Rectal smooth muscle tissue (tissue), 1 donor: ENCODE data around the gene SORBS2.

ENCODE experiments used
- H3K27ac ChIP-seq: one replicate; pipeline ENCODE4 v1.7.0; 2013; ENCODE audit warnings: low read depth, low read length, inconsistent platforms
- H3K27me3 ChIP-seq: one replicate; pipeline ENCODE4 v1.7.0; 2013; ENCODE audit warnings: low read length; ENCODE audit not compliant: control insufficient read depth, insufficient read depth
- H3K36me3 ChIP-seq: one replicate; pipeline ENCODE4 v1.7.0; 2013; ENCODE audit warnings: low read length; ENCODE audit not compliant: control insufficient read depth, insufficient read depth
- H3K4me1 ChIP-seq: one replicate; pipeline ENCODE4 v1.7.0; 2013; ENCODE audit warnings: low read length; ENCODE audit not compliant: control insufficient read depth, insufficient read depth
- H3K4me3 ChIP-seq: one replicate; pipeline ENCODE4 v1.7.0; 2013; ENCODE audit warnings: low read length
- H3K9ac ChIP-seq: one replicate; pipeline ENCODE4 v1.7.0; 2013; ENCODE audit warnings: low read length

Gene SORBS2

GRCh38 chr4:185792384-185793115 is 19.4 kb downstream of the SORBS2 start:
- Histone ChIP-seq H3K27ac (peak overlapping the region; percentile 11), H3K36me3 (no peaks in the 10 kb centered on the region), H3K4me3 (no peak overlapping the region), H3K9ac (no peak overlapping the region), H3K4me1 (peaks cover 18% of the 10 kb centered on the region), H3K27me3 (no peaks in the 10 kb centered on the region)

DNA sequence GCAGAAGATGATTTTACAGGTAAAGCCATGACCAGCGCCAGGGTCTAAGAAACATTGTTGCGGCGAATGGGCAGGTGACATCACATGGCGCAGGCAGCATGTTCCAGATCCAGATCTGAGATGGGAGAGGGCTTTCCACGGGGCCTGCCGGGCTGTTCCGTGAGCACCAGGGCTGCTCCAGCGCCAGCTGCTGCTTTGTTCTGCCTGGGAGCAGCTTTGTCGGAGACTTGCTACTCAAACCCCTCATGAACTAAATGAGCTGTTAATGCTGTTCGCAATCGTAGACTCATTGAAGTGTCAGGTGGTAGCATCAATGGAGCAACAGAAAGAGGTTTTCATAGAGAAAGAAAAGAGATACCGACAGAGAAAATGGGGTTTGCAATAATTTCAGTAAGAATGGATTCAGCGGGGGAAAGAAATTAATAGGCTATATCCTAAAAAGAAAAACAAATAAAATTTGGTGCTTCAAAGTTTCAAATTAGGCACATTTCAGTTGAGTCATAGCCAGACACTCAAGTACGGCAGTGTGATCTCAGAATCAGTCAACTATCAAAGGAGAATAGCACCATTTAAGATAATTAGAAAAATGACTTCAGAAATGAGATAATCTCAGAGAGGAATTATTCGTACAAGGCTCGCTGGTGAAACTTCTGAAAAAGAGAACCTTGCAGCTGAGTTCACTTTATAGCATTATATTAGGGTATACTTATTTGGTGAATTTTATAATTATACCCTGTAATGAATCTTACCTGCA is 23.9 kb downstream of the SORBS2 start:
- no peaks in the 10 kb centered on the region for H3K36me3 ChIP-seq
- H3K27ac ChIP-seq: no peak overlapping the region
- H3K9ac ChIP-seq: no peak overlapping the region
- no peak overlapping the region for H3K4me3 ChIP-seq
- peaks cover 5% of the 10 kb centered on the region for H3K4me1 ChIP-seq
- H3K27me3 ChIP-seq: no peaks in the 10 kb centered on the region

GRCh38 chr4:185786422-185786821 is 25.6 kb downstream of the SORBS2 start:
- Histone ChIP-seq H3K4me3 (no peak overlapping the region), H3K9ac (no peak overlapping the region), H3K4me1 (peaks cover 5% of the 10 kb centered on the region), H3K36me3 (no peaks in the 10 kb centered on the region), H3K27ac (no peak overlapping the region), H3K27me3 (no peaks in the 10 kb centered on the region)

GRCh38 chr4:185783574-185783973 is 28.4 kb downstream of the SORBS2 start:
- no peaks in the 10 kb centered on the region for H3K36me3 ChIP-seq
- H3K4me1 ChIP-seq: peaks cover 3% of the 10 kb centered on the region
- no peak overlapping the region for H3K4me3 ChIP-seq
- H3K27ac ChIP-seq: no peak overlapping the region
- no peaks in the 10 kb centered on the region for H3K27me3 ChIP-seq
- H3K9ac ChIP-seq: no peak overlapping the region

DNA sequence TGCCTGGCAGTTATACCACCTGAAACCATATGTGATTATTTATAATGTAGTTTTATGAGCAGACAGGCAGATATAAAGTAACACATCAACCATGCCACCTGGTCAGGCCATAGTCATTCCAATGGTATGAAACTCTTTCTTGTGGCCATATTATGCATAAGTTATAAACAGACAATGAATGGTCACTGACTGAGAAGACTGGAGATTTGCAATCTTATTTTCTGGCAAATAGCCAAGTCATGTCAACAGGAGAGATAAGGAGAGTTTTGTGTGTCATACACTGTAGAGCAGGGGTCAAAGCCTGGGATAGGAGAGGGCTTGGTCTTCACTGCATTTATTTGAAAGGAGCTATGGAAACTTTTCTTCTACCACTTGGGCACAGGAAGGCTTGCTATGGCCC is 29.5 kb downstream of the SORBS2 start:
- Histone ChIP-seq H3K27me3 (no peaks in the 10 kb centered on the region), H3K9ac (no peak overlapping the region), H3K27ac (no peak overlapping the region), H3K4me1 (peaks cover 3% of the 10 kb centered on the region), H3K36me3 (no peaks in the 10 kb centered on the region), H3K4me3 (no peak overlapping the region)

- H3K4me3 ChIP-seq: no peak overlapping the region
- H3K27ac ChIP-seq: no peak overlapping the region
- no peaks in the 10 kb centered on the region for H3K27me3 ChIP-seq
- H3K4me1 ChIP-seq: peaks cover 3% of the 10 kb centered on the region
- no peak overlapping the region for H3K9ac ChIP-seq
- H3K36me3 ChIP-seq: no peaks in the 10 kb centered on the region
Observed at GRCh38 chr4:185781555-185782215, 30.3 kb downstream of the SORBS2 start.

DNA sequence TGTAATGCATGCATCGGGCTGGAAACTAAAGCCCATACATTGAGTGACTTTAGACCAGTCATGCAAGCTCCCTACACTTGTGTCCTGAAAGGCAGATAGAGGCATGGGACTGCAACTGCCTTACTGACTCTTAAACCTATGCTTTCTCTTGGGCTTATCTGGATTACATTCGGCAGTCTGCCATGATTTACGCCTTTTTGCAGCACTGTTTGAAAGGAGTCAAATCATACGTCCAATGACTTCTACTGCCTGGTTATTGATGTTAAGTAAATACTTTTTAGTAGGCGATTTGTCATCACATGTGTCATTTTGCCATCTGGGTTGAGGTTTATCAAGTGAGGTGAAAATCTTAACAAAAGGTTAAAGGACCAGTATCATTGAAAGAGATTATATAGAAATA is 31.5 kb downstream of the SORBS2 start:
- no peak overlapping the region for H3K9ac ChIP-seq
- H3K4me1 ChIP-seq: peaks cover under 1% of the 10 kb centered on the region
- H3K4me3 ChIP-seq: no peak overlapping the region
- H3K27me3 ChIP-seq: no peaks in the 10 kb centered on the region
- H3K36me3 ChIP-seq: no peaks in the 10 kb centered on the region
- no peak overlapping the region for H3K27ac ChIP-seq

GRCh38 chr4:185779517-185779916 is 32.5 kb downstream of the SORBS2 start:
- no peaks in the 10 kb centered on the region for H3K27me3 ChIP-seq
- H3K36me3 ChIP-seq: no peaks in the 10 kb centered on the region
- H3K4me1 ChIP-seq: peaks cover 3% of the 10 kb centered on the region
- H3K27ac ChIP-seq: no peak overlapping the region
- no peak overlapping the region for H3K9ac ChIP-seq
- H3K4me3 ChIP-seq: no peak overlapping the region

DNA sequence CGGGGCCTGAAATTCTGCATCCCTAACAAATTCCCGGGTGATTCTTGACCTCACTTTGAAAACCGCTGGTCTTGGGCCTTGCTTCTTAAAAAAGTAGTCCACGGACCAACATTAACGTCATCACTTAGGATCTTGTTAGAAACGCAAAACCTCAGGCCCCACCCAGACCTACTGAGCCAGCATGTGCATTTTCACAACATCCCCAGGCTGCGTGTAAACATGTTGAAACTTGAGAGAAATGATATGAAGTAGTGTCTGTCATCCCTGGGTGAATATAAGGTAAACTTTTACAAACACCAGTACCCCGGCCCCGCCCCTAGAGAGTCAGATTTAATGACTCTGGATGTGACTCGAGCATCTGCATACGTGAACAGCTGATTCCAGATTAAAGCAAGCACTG is 33.7 kb downstream of the SORBS2 start:
- Histone ChIP-seq H3K4me1 (peaks cover 3% of the 10 kb centered on the region), H3K36me3 (no peaks in the 10 kb centered on the region), H3K4me3 (no peak overlapping the region), H3K27me3 (no peaks in the 10 kb centered on the region), H3K9ac (no peak overlapping the region), H3K27ac (no peak overlapping the region)

GRCh38 chr4:185775792-185776555 is 36.0 kb downstream of the SORBS2 start:
- Histone ChIP-seq H3K27me3 (no peaks in the 10 kb centered on the region), H3K27ac (peak overlapping the region; percentile 66), H3K9ac (no peak overlapping the region), H3K36me3 (no peaks in the 10 kb centered on the region), H3K4me1 (peaks cover 3% of the 10 kb centered on the region), H3K4me3 (no peak overlapping the region)

DNA sequence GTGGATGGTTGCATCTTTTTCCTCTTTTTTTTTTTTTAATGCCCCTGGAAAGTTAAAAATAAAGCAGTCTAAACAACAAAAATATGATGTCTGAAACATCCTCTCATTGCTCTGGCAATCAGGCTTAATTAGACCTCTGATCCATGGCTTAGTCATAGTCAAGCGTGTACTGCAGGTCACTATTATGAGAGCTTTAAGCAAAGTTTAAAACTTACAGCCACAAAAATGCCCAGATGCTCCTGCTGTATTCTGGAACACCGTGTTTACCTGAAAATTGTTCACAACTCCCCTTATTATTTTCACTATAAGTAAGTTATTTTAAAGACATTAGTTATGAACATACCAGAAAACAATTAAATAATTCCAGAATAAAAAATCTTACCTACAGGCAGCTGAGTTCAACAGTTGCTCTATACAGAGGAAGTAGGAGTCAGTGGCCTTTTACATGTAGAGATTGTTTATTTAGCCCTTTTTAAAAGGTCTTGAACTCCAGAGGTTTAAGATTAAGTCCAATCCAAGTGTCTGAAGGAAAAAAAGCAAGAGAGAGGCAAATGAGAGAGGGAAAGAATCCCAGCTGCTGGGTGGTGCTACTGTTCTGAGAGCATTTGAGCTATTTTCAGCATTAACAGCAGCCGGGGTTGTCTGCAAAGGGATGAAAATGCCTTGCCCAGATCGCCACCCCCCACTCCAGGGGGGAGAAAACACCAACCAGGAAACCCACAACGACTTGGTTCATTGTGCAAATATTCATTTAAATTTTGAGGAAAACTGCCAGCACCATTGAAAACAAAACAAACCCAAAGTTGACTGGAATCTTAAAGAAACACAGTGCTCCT is 36.9 kb downstream of the SORBS2 start:
- H3K9ac ChIP-seq: no peak overlapping the region

More for the DNA sequence above, 36.9 kb downstream of the SORBS2 start:
- peak overlapping the region; percentile 66 for H3K27ac ChIP-seq
- H3K36me3 ChIP-seq: no peaks in the 10 kb centered on the region
- H3K4me3 ChIP-seq: peak overlapping the region; percentile 13
- peaks cover 3% of the 10 kb centered on the region for H3K4me1 ChIP-seq
- H3K27me3 ChIP-seq: no peaks in the 10 kb centered on the region
